Suprapubic skin (tissue), 4 donors: ENCODE results near the gene UXT. TPM values are rescaled to one million over a fixed set of nuclear protein-coding genes. Genes with fewer than 3 reads are reported as not detected.
A peak's percentile ranks its signal among the peaks of the same experiment; 100 is the strongest.

Experiments used
- DNase-seq, 2 donors: peaks; one replicate each; pipeline ENCODE4 v3.0.0-alpha.2; 2019; ENCODE audit warnings: low spot score in 2 of 2
- H3K27ac ChIP-seq: fragments of 200-600 bp; sonication (generic); one replicate; pipeline ENCODE4 v1.5.1; 2019
- H3K27me3 ChIP-seq: fragments of 200-600 bp; sonication (generic); one replicate; pipeline ENCODE4 v1.5.1; 2019
- H3K36me3 ChIP-seq: fragments of 200-600 bp; sonication (generic); one replicate; pipeline ENCODE4 v1.5.1; 2019
- H3K4me1 ChIP-seq: fragments of 200-600 bp; sonication (generic); one replicate; pipeline ENCODE4 v1.5.1; 2019
- H3K4me3 ChIP-seq: fragments of 200-600 bp; sonication (generic); one replicate; pipeline ENCODE4 v1.5.1; 2019; ENCODE audit warnings: mild to moderate bottlenecking
- H3K9me3 ChIP-seq: fragments of 200-600 bp; sonication (generic); one replicate; pipeline ENCODE4 v1.5.1; 2019
- EP300 ChIP-seq: sonication (generic); formaldehyde crosslinking; IDR thresholded peaks from one replicate; pipeline ENCODE4 v1.6.1; 2017; ENCODE audit warnings: antibody characterized with exemption
- POLR2A ChIP-seq, 2 donors: fragments of 450-650 bp; IDR thresholded peaks; one replicate each; pipeline ENCODE4 v1.6.1; 2017; ENCODE audit warnings: antibody characterized with exemption in 2 of 2, mild to moderate bottlenecking in 2 of 2, moderate library complexity in 2 of 2
- POLR2AphosphoS5 ChIP-seq, 3 donors: sonication (generic); formaldehyde crosslinking; IDR thresholded peaks; one replicate each; pipeline ENCODE4 v1.6.1; 2017; ENCODE audit warnings: antibody characterized with exemption in 3 of 3
- WGBS: methylation state at CpG from one replicate; pipeline ENCODE4 v1.1.5; 2018; 5-methylcytosine and 5-hydroxymethylcytosine counted together
- total RNA-seq, 4 donors: library from RNA; depleted of rRNA; stranded (reverse); fragments of >200 nt; gene quantifications; one replicate each; pipeline ENCODE4 v1.1.0, GENCODE V29; 2016
- TF ChIP-seq, protein P1 (sequence below), 2 donors: fragments of 200-600 bp in 1 of 2; fragments of 450-650 bp in 1 of 2; sonication (generic) in 1 of 2; IDR thresholded peaks; one replicate each; pipeline ENCODE4 v1.5.1; 2016 to 2019; ENCODE audit warnings: antibody characterized with exemption in 2 of 2, mild to moderate bottlenecking in 1 of 2, moderate library complexity in 1 of 2

The UXT gene
- total RNA-seq, 4 donors from 2014 or later, result 82.6 to 127 (median 118) TPM

DNA sequence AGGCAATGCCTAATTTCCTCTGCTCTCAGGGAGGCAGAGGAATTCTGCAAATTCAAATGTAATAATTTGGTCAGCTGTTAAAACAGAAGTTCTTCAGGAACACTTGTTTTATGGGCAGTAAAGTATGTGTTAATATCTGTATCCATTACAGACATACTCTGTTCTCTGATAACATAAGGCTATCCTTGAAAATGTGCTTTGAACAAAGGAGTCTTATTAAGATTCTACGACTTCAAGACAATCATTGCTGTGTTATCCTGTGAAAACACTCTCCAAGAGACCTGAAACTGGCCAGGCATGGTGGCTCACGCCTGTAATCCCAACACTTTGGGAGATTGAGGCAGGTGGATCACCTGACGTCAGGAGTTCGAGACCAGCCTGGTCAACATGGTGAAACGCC is 27.3 kb downstream of the UXT start:
- Histone ChIP-seq H3K27me3 (no peaks in the 10 kb centered on the region), H3K27ac (no peak overlapping the region), H3K4me1 (no peaks in the 10 kb centered on the region), H3K9me3 (no peaks in the 10 kb centered on the region), H3K36me3 (peaks cover 7% of the 10 kb centered on the region), H3K4me3 (no peak overlapping the region)
- DNase-seq, result no peak
- 84% methylated on average over 5 of the region's 5 CpGs for WGBS
- TF ChIP-seq, protein P1, sequence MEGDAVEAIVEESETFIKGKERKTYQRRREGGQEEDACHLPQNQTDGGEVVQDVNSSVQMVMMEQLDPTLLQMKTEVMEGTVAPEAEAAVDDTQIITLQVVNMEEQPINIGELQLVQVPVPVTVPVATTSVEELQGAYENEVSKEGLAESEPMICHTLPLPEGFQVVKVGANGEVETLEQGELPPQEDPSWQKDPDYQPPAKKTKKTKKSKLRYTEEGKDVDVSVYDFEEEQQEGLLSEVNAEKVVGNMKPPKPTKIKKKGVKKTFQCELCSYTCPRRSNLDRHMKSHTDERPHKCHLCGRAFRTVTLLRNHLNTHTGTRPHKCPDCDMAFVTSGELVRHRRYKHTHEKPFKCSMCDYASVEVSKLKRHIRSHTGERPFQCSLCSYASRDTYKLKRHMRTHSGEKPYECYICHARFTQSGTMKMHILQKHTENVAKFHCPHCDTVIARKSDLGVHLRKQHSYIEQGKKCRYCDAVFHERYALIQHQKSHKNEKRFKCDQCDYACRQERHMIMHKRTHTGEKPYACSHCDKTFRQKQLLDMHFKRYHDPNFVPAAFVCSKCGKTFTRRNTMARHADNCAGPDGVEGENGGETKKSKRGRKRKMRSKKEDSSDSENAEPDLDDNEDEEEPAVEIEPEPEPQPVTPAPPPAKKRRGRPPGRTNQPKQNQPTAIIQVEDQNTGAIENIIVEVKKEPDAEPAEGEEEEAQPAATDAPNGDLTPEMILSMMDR (IDR thresholded peaks at IDR 0.05), result no peak
- TF ChIP-seq POLR2AphosphoS5 (IDR thresholded peaks at IDR 0.05), result no peak
- no peak for TF ChIP-seq EP300
- no peak for TF ChIP-seq POLR2A (IDR thresholded peaks at IDR 0.05)

DNA sequence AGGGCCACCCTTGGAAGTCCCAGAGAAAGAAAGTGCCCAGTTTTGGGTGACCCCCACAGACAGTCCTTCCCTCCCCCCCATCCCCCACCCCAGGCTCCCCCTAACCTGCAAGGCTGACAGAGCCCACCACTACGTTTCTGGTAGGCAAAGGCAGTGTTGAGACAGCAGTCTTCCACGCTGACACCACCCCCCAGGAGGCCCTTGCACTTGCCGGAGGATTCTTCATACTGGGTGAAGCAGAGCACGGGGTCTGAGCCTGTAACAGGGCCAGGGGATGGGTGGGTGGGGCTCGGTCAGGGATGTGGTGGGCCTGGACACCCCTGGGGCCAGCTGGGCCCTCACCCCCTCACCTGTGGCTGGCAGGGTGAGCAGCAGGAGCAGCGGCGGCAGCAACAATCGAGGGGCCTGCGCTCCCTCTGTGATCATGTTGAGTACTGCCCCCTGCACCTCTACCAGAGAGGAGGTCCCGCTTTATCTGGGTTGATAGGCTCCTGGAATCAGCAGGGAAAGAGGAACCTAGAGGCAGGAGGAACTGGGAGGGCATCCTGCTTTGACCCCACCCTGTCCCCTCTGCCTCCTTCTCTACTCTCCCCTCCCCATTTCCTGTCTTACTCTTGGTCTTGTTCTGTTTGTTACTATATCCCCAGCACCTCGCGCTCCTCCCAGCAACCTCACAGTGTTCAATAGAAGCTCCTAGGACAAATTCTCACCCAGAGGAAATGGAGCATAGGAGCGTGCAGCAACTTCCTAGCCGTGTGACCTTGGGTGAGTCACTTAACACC is 29.4 kb downstream of the UXT start, which contains the start of gene CFP:
TSS of gene CFP (minus strand) at position 512 of the 782 bp plus-strand sequence. CDS start at position 426, 86 bp downstream.
- no peaks in the 10 kb centered on the region for H3K9me3 ChIP-seq
- TF ChIP-seq POLR2A (IDR thresholded peaks at IDR 0.05), result no peak
- no peak for TF ChIP-seq POLR2AphosphoS5 (IDR thresholded peaks at IDR 0.05)
- no peak for TF ChIP-seq EP300
- TF ChIP-seq, protein P1 (IDR thresholded peaks at IDR 0.05), result no peak
- H3K36me3 ChIP-seq, result no peaks in the 10 kb centered on the region
- DNase-seq, result no peak
- H3K4me1 ChIP-seq, result no peaks in the 10 kb centered on the region
- peak within 1 kb of the TSS; percentile 7 for H3K4me3 ChIP-seq
- H3K27me3 ChIP-seq, result no peaks in the 10 kb centered on the region
- WGBS, result 79% methylated on average over 5 of the region's 14 CpGs
- no peak within 1 kb of the TSS for H3K27ac ChIP-seq

DNA sequence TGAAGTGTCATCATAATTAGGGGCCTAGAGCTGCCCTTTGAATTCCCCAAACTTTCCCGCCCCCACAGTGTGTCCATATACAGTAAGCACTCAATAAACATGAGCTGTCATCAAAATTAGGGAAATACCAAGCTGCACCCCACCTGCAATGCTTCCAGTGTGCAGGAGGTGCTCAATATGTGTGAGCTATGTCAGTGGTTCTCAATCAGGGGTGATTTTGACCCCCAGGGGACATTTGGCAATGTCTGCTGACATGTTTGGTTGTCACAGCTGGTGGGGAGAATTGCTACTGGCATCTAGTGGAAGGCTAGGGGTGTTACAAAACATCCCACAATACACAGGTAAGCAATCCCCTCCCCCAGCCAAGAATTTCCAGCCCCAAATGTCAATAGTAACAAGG is 30.0 kb downstream of the UXT start:
- Histone ChIP-seq H3K4me1 (no peaks in the 10 kb centered on the region), H3K4me3 (peak overlapping the region; percentile 7), H3K9me3 (no peaks in the 10 kb centered on the region), H3K27ac (no peak overlapping the region), H3K27me3 (no peaks in the 10 kb centered on the region), H3K36me3 (no peaks in the 10 kb centered on the region)
- no peak for TF ChIP-seq EP300
- TF ChIP-seq POLR2AphosphoS5 (IDR thresholded peaks at IDR 0.05), result no peak
- TF ChIP-seq POLR2A (IDR thresholded peaks at IDR 0.05), result no peak
- TF ChIP-seq, protein P1 (IDR thresholded peaks at IDR 0.05), result no peak
- WGBS, result 17% methylated on average over 1 of the region's 1 CpG
- no peak for DNase-seq

DNA sequence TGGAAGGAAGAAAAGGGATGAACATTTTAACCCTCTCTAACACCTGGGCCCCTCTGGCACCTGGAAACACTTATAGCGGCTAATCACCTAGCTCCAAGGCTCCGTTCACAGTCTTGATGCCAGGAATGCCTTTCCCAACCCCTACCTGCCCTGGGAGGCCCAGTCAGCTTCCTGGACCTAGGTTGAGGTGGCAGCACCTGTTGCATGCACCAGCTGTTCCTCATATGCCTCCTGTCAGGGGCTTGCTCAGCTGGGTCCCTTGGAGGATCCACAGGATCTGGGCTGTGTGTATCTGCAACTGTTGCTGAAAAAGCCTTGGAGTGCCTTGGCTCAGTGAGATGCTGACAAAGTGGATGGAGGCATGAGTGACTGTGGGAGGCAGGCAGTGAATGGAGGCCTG is 33.6 kb downstream of the UXT start:
- peaks cover 4% of the 10 kb centered on the region for H3K27me3 ChIP-seq
- H3K4me3 ChIP-seq, result no peak overlapping the region
- no peak overlapping the region for H3K27ac ChIP-seq
- DNase-seq, result peak in 1 of 2 donors; percentile 25
- 82% methylated on average over 2 of the region's 2 CpGs for WGBS
- peaks cover 5% of the 10 kb centered on the region for H3K4me1 ChIP-seq
- H3K9me3 ChIP-seq, result no peaks in the 10 kb centered on the region
- TF ChIP-seq POLR2AphosphoS5 (IDR thresholded peaks at IDR 0.05) (no peak), POLR2A (IDR thresholded peaks at IDR 0.05) (no peak), EP300 (no peak)
- TF ChIP-seq, protein P1 (IDR thresholded peaks at IDR 0.05), result no peak
- H3K36me3 ChIP-seq, result no peaks in the 10 kb centered on the region

DNA sequence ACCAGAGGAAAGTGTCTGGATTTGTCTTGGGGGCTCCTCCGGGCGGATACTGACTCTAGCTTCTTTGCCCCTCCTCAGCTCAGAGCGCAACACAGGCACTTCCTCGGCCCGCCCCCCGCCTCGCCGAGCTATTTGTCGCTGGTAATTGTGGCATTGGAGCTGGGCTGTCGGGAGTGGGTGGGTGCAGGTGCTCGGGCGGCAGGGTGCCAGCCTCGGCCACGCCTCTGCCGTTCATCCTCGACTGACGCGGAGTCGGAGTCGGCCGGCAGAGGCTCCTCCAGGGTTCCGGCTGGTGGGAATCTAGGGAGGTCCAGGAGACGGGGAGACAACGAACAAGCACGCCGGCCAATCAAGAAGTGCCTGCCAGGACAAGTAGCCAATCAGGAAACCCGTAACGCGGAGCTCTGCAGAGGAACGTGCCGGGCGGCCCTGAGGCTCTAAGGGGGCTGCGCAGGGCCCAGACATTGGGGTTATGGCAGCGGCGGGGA is 35.4 kb downstream of the UXT start:
- peak overlapping the region; percentile 14 for H3K4me3 ChIP-seq
- DNase-seq, result peak in 1 of 2 donors; percentile 59
- TF ChIP-seq, protein P1 (IDR thresholded peaks at IDR 0.05), result no peak
- TF ChIP-seq EP300, result no peak
- TF ChIP-seq POLR2AphosphoS5 (IDR thresholded peaks at IDR 0.05), result no peak
- TF ChIP-seq POLR2A (IDR thresholded peaks at IDR 0.05), result no peak
- H3K9me3 ChIP-seq, result no peaks in the 10 kb centered on the region
- H3K27me3 ChIP-seq, result peaks cover 4% of the 10 kb centered on the region
- peaks cover 10% of the 10 kb centered on the region for H3K4me1 ChIP-seq
- no peak overlapping the region for H3K27ac ChIP-seq
- WGBS, result 35% methylated on average over 2 of the region's 35 CpGs
- no peaks in the 10 kb centered on the region for H3K36me3 ChIP-seq
